H9 (cell line): Measurements from ENCODE around the gene OSBPL1A. TPM values are rescaled to one million over a fixed set of nuclear protein-coding genes. Genes with fewer than 3 reads are reported as not detected.

Experiments used
- DNase-seq: peaks from one replicate; pipeline ENCODE4 v3.0.0-alpha.2; 2017
- H2AFZ ChIP-seq: one replicate; pipeline ENCODE4 v1.6.1; 2013; ENCODE audit warnings: mild to moderate bottlenecking, low read length, control low read depth, moderate library complexity
- H2AK5ac ChIP-seq: 2 replicates; pipeline ENCODE4 v1.6.1; 2013; ENCODE audit warnings: low read length, control low read depth, mixed read lengths; ENCODE audit not compliant: insufficient read length
- H2BK120ac ChIP-seq: one replicate; pipeline ENCODE4 v1.6.1; 2013; ENCODE audit warnings: low read depth, mild to moderate bottlenecking, low read length, control low read depth, inconsistent platforms; ENCODE audit not compliant: poor library complexity, severe bottlenecking
- H2BK12ac ChIP-seq: 2 replicates; pipeline ENCODE4 v1.6.1; 2013; ENCODE audit warnings: low read length, control low read depth, mixed read lengths, low read depth; ENCODE audit not compliant: insufficient read length
- H2BK15ac ChIP-seq: 2 replicates; pipeline ENCODE4 v1.6.1; 2013; ENCODE audit warnings: low read depth, low read length, control low read depth
- H2BK20ac ChIP-seq: one replicate; pipeline ENCODE4 v1.6.1; 2013; ENCODE audit warnings: low read depth, mild to moderate bottlenecking, low read length, control low read depth, inconsistent platforms; ENCODE audit not compliant: poor library complexity, severe bottlenecking
- H2BK5ac ChIP-seq: 2 replicates; pipeline ENCODE4 v1.6.1; 2013; ENCODE audit warnings: low read length, control low read depth, mixed read lengths; ENCODE audit not compliant: insufficient read length
- H3K14ac ChIP-seq: 2 replicates; pipeline ENCODE4 v1.6.1; 2013; ENCODE audit warnings: low read length, control low read depth; ENCODE audit not compliant: insufficient read depth
- H3K18ac ChIP-seq: 2 replicates; pipeline ENCODE4 v1.6.1; 2013; ENCODE audit warnings: low read depth, mild to moderate bottlenecking, mixed read lengths, low read length, control low read depth; ENCODE audit not compliant: insufficient read length
- H3K23ac ChIP-seq: 2 replicates; pipeline ENCODE4 v1.6.1; 2013; ENCODE audit warnings: low read length, control low read depth, mixed read lengths, low read depth; ENCODE audit not compliant: insufficient read length
- H3K23me2 ChIP-seq: 2 replicates; pipeline ENCODE4 v1.6.1; 2013; ENCODE audit warnings: low read depth, mild to moderate bottlenecking, mixed read lengths, low read length, control low read depth; ENCODE audit not compliant: insufficient read length, poor library complexity, severe bottlenecking
- H3K27ac ChIP-seq: 2 replicates; pipeline ENCODE4 v1.5.1; 2013; ENCODE audit warnings: low read length, control low read depth, mixed read lengths, low read depth; ENCODE audit not compliant: insufficient read length
- H3K27me3 ChIP-seq: 2 replicates; pipeline ENCODE4 v1.6.1; 2013; ENCODE audit warnings: low read length, control low read depth, inconsistent platforms; ENCODE audit not compliant: insufficient read depth
- H3K4ac ChIP-seq: 2 replicates; pipeline ENCODE4 v1.6.1; 2013; ENCODE audit warnings: low read depth, mild to moderate bottlenecking, control low read depth, inconsistent platforms, low read length, moderate library complexity
- H3K4me1 ChIP-seq: 2 replicates; pipeline ENCODE4 v1.6.1; 2013; ENCODE audit warnings: low read length, control low read depth, inconsistent platforms; ENCODE audit not compliant: insufficient read depth
- H3K4me2 ChIP-seq: 2 replicates; pipeline ENCODE4 v1.6.1; 2013; ENCODE audit warnings: low read length, control low read depth, mixed read lengths; ENCODE audit not compliant: insufficient read length, insufficient read depth
- H3K56ac ChIP-seq: 2 replicates; pipeline ENCODE4 v1.6.1; 2013; ENCODE audit warnings: low read depth, mild to moderate bottlenecking, mixed read lengths, low read length, control low read depth; ENCODE audit not compliant: insufficient read length
- H3K79me1 ChIP-seq: 2 replicates; pipeline ENCODE4 v1.6.1; 2013; ENCODE audit warnings: low read depth, mild to moderate bottlenecking, moderate library complexity, low read length, control low read depth, inconsistent platforms; ENCODE audit not compliant: insufficient read depth, poor library complexity, severe bottlenecking
- H3K79me2 ChIP-seq: 2 replicates; pipeline ENCODE4 v1.6.1; 2013; ENCODE audit warnings: low read length, control low read depth, inconsistent platforms; ENCODE audit not compliant: insufficient read depth
- H3K9ac ChIP-seq: 2 replicates; pipeline ENCODE4 v1.6.1; 2013; ENCODE audit warnings: low read length, control low read depth, mixed read lengths; ENCODE audit not compliant: insufficient read length; ENCODE audit errors: extremely low read depth
- H3K9me3 ChIP-seq: one replicate; pipeline ENCODE4 v1.6.1; 2013; ENCODE audit warnings: low read depth, low read length, inconsistent platforms; ENCODE audit not compliant: control insufficient read depth
- H3T11ph ChIP-seq: one replicate; pipeline ENCODE4 v1.6.1; 2013; ENCODE audit warnings: mild to moderate bottlenecking, low read length, control low read depth, inconsistent platforms
- H4K20me1 ChIP-seq: one replicate; pipeline ENCODE4 v1.6.1; 2013; ENCODE audit not compliant: control insufficient read depth, insufficient read length, insufficient read depth
- H4K5ac ChIP-seq: 2 replicates; pipeline ENCODE4 v1.6.1; 2013; ENCODE audit warnings: low read depth, mild to moderate bottlenecking, mixed read lengths, low read length, control low read depth; ENCODE audit not compliant: insufficient read length
- H4K8ac ChIP-seq: replicated peaks from 2 replicates; pipeline ENCODE4 v1.6.1; 2013; ENCODE audit warnings: low read length, control low read depth, mixed read lengths, low read depth; ENCODE audit not compliant: insufficient read length
- H4K91ac ChIP-seq: 2 replicates; pipeline ENCODE4 v1.6.1; 2013; ENCODE audit warnings: low read depth, mild to moderate bottlenecking, moderate library complexity, mixed read lengths, low read length, control low read depth; ENCODE audit not compliant: insufficient read length
- H3K27ac Mint-ChIP-seq, 3 experiments: 2 replicates in 2 of 3; 3 replicates in 1 of 3; pipeline ENCODE4 v1.8.0; 2020 to 2021; ENCODE audit warnings: mixed read lengths in 3 of 3, mild to moderate bottlenecking in 1 of 3, moderate library complexity in 1 of 3
- H3K27me3 Mint-ChIP-seq: 2 replicates; pipeline ENCODE4 v1.8.0; 2021; ENCODE audit warnings: low read depth, mild to moderate bottlenecking, moderate library complexity, mixed read lengths
- H3K36me3 Mint-ChIP-seq, 3 experiments: 2 replicates in 2 of 3; 3 replicates in 1 of 3; pipeline ENCODE4 v1.8.0; 2020 to 2021; ENCODE audit warnings: low read depth in 3 of 3, mixed read lengths in 3 of 3; ENCODE audit not compliant: insufficient read depth in 1 of 3
- H3K4me1 Mint-ChIP-seq, 2 experiments: 2 replicates each; pipeline ENCODE4 v1.8.0; 2020; ENCODE audit warnings: mixed read lengths in 2 of 2
- H3K4me3 Mint-ChIP-seq, 2 experiments: 2 replicates in 1 of 2; 3 replicates in 1 of 2; pipeline ENCODE4 v1.8.0; 2020 to 2021; ENCODE audit warnings: mild to moderate bottlenecking in 2 of 2, mixed read lengths in 2 of 2, moderate library complexity in 1 of 2
- H3K9me3 Mint-ChIP-seq, 2 experiments: 2 replicates in 1 of 2; 3 replicates in 1 of 2; pipeline ENCODE4 v1.8.0; 2020; ENCODE audit warnings: mild to moderate bottlenecking in 2 of 2, mixed read lengths in 2 of 2, moderate library complexity in 1 of 2
- CTCF ChIP-seq: fragments of 200-600 bp; sonication (generic); conservative IDR thresholded peaks from 3 replicates; pipeline ENCODE4 v1.8.0; 2021; ENCODE audit warnings: antibody characterized with exemption, mild to moderate bottlenecking
- WGBS: extraction: QIAGEN DNeasy Blood & Tissue Kit; methylation state at CpG from one replicate; pipeline ENCODE4 v1.1.7; 2013; ENCODE audit warnings: missing lambda C conversion rate, low lambda C conversion rate, mixed read lengths; ENCODE audit not compliant: insufficient read length; ENCODE audit errors: extremely low coverage; 5-methylcytosine and 5-hydroxymethylcytosine counted together
- total RNA-seq: library from RNA; stranded (reverse); gene quantifications from 2 replicates; pipeline ENCODE4 v1.2.1, GENCODE V29; 2021

Gene OSBPL1A
- total RNA-seq, 1 experiment from 2014 or later, result 33.9 TPM

DNA sequence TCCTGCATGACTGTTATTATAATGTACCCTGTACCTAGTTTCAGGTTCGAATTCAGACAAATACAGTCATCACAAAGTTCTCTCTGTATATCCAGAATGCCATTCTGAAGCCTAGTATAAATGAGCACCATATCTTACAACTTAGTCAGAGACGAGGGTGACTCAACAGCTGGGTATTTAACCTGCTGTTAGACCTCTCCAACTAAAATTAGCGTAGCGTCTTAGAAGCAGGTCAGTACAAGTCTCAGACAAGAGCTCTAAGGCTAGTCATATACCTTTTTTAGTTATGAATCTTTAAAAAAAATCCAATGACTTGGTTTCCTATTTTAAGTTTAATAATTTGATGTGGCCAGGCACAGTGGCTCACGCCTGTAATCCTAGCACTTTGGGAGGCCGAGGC is 184.7 kb downstream of the OSBPL1A start:
- Histone ChIP-seq H3K56ac (no peak overlapping the region), H4K20me1 (no peaks in the 10 kb centered on the region), H3K4me1 (peaks cover 7% of the 10 kb centered on the region; the same call in 1 of the 2 replicates), H3K14ac (no peak overlapping the region), H3K27me3 (no peaks in the 10 kb centered on the region), H3K79me2 (no peaks in the 10 kb centered on the region), H3K9me3 (no peaks in the 10 kb centered on the region), H2BK5ac (no peak overlapping the region), H3K27ac (no peak overlapping the region), H3K18ac (no peak overlapping the region), H3T11ph (no peak overlapping the region), H2BK12ac (no peak overlapping the region), H3K4me2 (no peak overlapping the region), H2BK20ac (no peak overlapping the region), H3K23ac (no peak overlapping the region), H3K9ac (no peak overlapping the region), H3K23me2 (no peaks in the 10 kb centered on the region), H4K91ac (no peak overlapping the region), H2BK15ac (no peak overlapping the region), H2AK5ac (no peak overlapping the region), H3K4ac (no peak overlapping the region), H2AFZ (no peak overlapping the region), H3K79me1 (no peaks in the 10 kb centered on the region), H4K5ac (no peak overlapping the region), H4K8ac (no peak overlapping the region), H2BK120ac (no peak overlapping the region)
- Mint-ChIP-seq H3K4me3 (no peak overlapping the region), H3K36me3 (peaks cover 0 to 4% (median 3%) of the 10 kb centered on the region in 3 experiments; a peak in 4 of 7 replicates), H3K27me3 (no peaks in the 10 kb centered on the region), H3K9me3 (no peaks in the 10 kb centered on the region), H3K27ac (no peak overlapping the region), H3K4me1 (peaks cover 22 to 26% of the 10 kb centered on the region in 2 experiments)
- TF ChIP-seq CTCF, result no peak
- WGBS, result no CpG with 5 or more reads among the region's 6 CpGs
- DNase-seq, result no peak
